HG02571 (cell line): Measurements from ENCODE around the gene GMEB2.

Experiments used
- ATAC-seq: cut with Tn5 transposase; IDR thresholded peaks from one replicate; pipeline ENCODE4 v1.9.1; 2021; ENCODE audit warnings: mild to moderate bottlenecking, moderate library complexity; ENCODE audit not compliant: unreplicated experiment

GMEB2 gene

GRCh38 chr20:63547725-63548480, 79.0 kb downstream of the GMEB2 start, which contains the start of gene SRMS:
Gene SRMS, minus strand, starts transcription at chr20:63547749. Its CDS starts 286 bp downstream, at chr20:63547463.
- ATAC-seq, result no peak

- ATAC-seq, result no peak
These were observed 79.8 kb downstream of the GMEB2 start for GRCh38 chr20:63546956-63547724.

GRCh38 chr20:63546256-63546955, 80.5 kb downstream of the GMEB2 start:
- ATAC-seq, result no peak

- ATAC-seq, result no peak
These were observed 81.1 kb downstream of the GMEB2 start for GRCh38 chr20:63545814-63546213.

GRCh38 chr20:63544958-63545516, 81.9 kb downstream of the GMEB2 start:
- no peak for ATAC-seq

- ATAC-seq, result no peak
These were observed 82.5 kb downstream of the GMEB2 start for GRCh38 chr20:63544241-63544957.

- no peak for ATAC-seq
These were observed 83.2 kb downstream of the GMEB2 start for GRCh38 chr20:63543733-63544132.

GRCh38 chr20:63543131-63543530, 83.8 kb downstream of the GMEB2 start:
- no peak for ATAC-seq

GRCh38 chr20:63542696-63543095, 84.2 kb downstream of the GMEB2 start:
- no peak for ATAC-seq

GRCh38 chr20:63542031-63542559, 84.8 kb downstream of the GMEB2 start:
- no peak for ATAC-seq

- no peak for ATAC-seq
These were observed 85.5 kb downstream of the GMEB2 start for GRCh38 chr20:63541371-63541770.

GRCh38 chr20:63540417-63541186, 86.3 kb downstream of the GMEB2 start:
- ATAC-seq, result no peak

GRCh38 chr20:63539441-63540370, 87.2 kb downstream of the GMEB2 start:
- ATAC-seq, result no peak

- ATAC-seq, result no peak
These were observed 87.8 kb downstream of the GMEB2 start for GRCh38 chr20:63539092-63539430.

GRCh38 chr20:63538204-63539091, 88.5 kb downstream of the GMEB2 start:
- no peak for ATAC-seq
